Stimulated activated CD8-positive, alpha-beta memory T cell treated with anti-CD3 and anti-CD28 coated beads, Interleukin-7, amount 100 ng/mL, for 4 hours (primary cell): ENCODE data around the gene C1QTNF5.
A peak's percentile ranks its signal among the peaks of the same experiment; 100 is the strongest.

Experiments
- DNase-seq, 2 donors: peaks; one replicate each; pipeline ENCODE4 v3.0.0-alpha.2; 2020; ENCODE audit warnings: low read depth in 2 of 2

C1QTNF5 gene

GRCh38 chr11:119338318-119338890, 2.3 kb downstream of the C1QTNF5 start:
- DNase-seq: peak in 1 of 2 donors; percentile 41

GRCh38 chr11:119337581-119338317, 2.9 kb downstream of the C1QTNF5 start:
- no peak for DNase-seq

GRCh38 chr11:119336744-119337469, 3.8 kb downstream of the C1QTNF5 start:
- DNase-seq: no peak

GRCh38 chr11:119335655-119336543, 4.8 kb downstream of the C1QTNF5 start:
- DNase-seq: no peak

GRCh38 chr11:119335091-119335654, 5.5 kb downstream of the C1QTNF5 start:
- DNase-seq: no peak

- peak; percentile 85 to 96 for DNase-seq
Measured at GRCh38 chr11:119334174-119334930, 6.3 kb downstream of the C1QTNF5 start, which contains the start of gene RNF26. TSS of gene RNF26 (plus strand) at chr11:119334527. CDS start at chr11:119335123, 596 bp downstream.

- no peak for DNase-seq
Measured at GRCh38 chr11:119332111-119332765, 8.4 kb downstream of the C1QTNF5 start.

- no peak for DNase-seq
Measured at GRCh38 chr11:119330237-119330636, 10.4 kb downstream of the C1QTNF5 start.

- no peak for DNase-seq
Measured at GRCh38 chr11:119329320-119329719, 11.4 kb downstream of the C1QTNF5 start.

GRCh38 chr11:119324189-119324588, 16.5 kb downstream of the C1QTNF5 start:
- no peak for DNase-seq

GRCh38 chr11:119323532-119324033, 17.1 kb downstream of the C1QTNF5 start:
- peak; percentile 48 to 58 for DNase-seq

- DNase-seq: no peak
Measured at GRCh38 chr11:119322921-119323531, 17.7 kb downstream of the C1QTNF5 start.

GRCh38 chr11:119322360-119322739, 18.3 kb downstream of the C1QTNF5 start:
- no peak for DNase-seq

- no peak for DNase-seq
Measured at GRCh38 chr11:119320776-119321524, 19.7 kb downstream of the C1QTNF5 start.

GRCh38 chr11:119320240-119320775, 20.4 kb downstream of the C1QTNF5 start:
- DNase-seq: no peak

- DNase-seq: no peak
Measured at GRCh38 chr11:119319700-119320239, 20.9 kb downstream of the C1QTNF5 start.

GRCh38 chr11:119319136-119319699, 21.5 kb downstream of the C1QTNF5 start:
- DNase-seq: no peak
